Dermis lymphatic vessel endothelial cell (primary cell): ENCODE results near the gene LCE3D. TPM values are rescaled to one million over a fixed set of nuclear protein-coding genes. Genes with fewer than 3 reads are reported as not detected.

ENCODE experiments used
- total RNA-seq: library from RNA; depleted of rRNA; stranded (reverse); fragments of >200 nt; gene quantifications from 2 replicates; pipeline ENCODE4 v1.2.1, GENCODE V29; 2014

Gene LCE3D
- not detected in 2 replicates for total RNA-seq

DNA sequence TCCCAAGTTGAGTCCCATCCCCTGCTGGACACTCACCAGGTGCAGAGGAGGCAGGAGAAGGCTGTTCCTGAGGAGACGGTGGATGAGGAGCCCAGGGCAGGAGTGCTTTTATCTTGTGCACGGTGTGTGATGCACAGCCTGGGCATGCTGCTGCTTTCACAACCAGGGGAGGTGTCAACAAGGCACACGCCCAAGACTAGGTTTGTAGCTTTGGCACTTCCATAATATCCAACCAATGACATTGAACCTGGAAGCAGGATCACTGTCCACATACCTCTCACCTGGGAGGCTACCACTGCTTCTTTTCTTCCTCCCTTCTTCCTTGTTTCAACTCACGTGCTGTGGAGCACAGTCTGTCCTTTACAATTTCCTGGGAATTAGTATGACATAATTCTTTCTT is at the start of gene LCE3D:
Gene LCE3D (minus strand): TSS at position 84 of the 400 bp plus-strand sequence. CDS start 580 bp downstream, outside the sequence.

GRCh38 chr1:152622803-152623202 is 42.5 kb upstream of the LCE3D start, which contains the start of gene LCE3A:
Gene LCE3A (minus strand): TSS chr1:152623103. CDS start chr1:152623103, 0 bp downstream.

GRCh38 chr1:152613511-152613910 is 33.2 kb upstream of the LCE3D start, which contains the start of gene LCE3B:
Gene LCE3B (plus strand): TSS chr1:152613811. CDS start chr1:152613811, 0 bp downstream.

GRCh38 chr1:152599934-152600333 is 19.6 kb upstream of the LCE3D start, which contains the start of gene LCE3C:
Gene LCE3C (plus strand): TSS chr1:152600234. CDS start chr1:152600732, 498 bp downstream.

DNA sequence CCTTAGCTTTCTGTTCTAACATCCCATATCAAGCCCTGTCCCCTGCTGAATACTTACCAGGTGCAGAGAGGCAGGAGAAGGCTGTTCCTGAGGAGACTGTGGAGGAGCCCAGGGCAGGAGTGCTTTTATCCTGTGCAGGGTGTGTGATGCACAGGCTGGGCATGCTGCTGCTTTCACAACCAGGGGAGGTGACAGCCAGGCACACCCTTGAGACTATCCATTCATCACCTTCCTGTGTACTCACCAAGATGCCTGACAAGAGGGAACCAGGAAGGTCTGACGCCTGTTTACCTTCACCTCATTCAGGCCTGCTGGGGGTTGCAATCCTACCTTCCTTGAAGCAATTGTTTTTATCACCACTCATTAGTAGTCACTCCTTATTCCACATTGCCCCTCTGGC is 13.6 kb downstream of the LCE3D start, which contains the start of gene LCE3E:
Gene LCE3E (minus strand): TSS at position 100 of the 400 bp plus-strand sequence. CDS start 572 bp downstream, outside the sequence.

Other genes with a start within 250 kb of the LCE3D start
- not detected in 2 replicates for gene FLG2, start 220.5 kb downstream of the LCE3D start, total RNA-seq
- gene CRNN, start 166.3 kb downstream of the LCE3D start, total RNA-seq: not detected in 2 replicates
- gene LCE5A, start 69.7 kb downstream of the LCE3D start, total RNA-seq: not detected in 2 replicates
- gene CRCT1, start 66.0 kb downstream of the LCE3D start, total RNA-seq: not detected in 2 replicates
- gene LCE3E, start 13.7 kb downstream of the LCE3D start, total RNA-seq: not detected in 2 replicates
- not detected in 2 replicates for gene LCE3C, start 19.7 kb upstream of the LCE3D start, total RNA-seq
- not detected in 2 replicates for gene LCE3B, start 33.3 kb upstream of the LCE3D start, total RNA-seq
- gene LCE3A, start 42.6 kb upstream of the LCE3D start, total RNA-seq: not detected in 2 replicates
- gene LCE2D, start 82.9 kb upstream of the LCE3D start, total RNA-seq: not detected in 2 replicates
- gene LCE2C, start 94.8 kb upstream of the LCE3D start, total RNA-seq: not detected in 2 replicates
- not detected in 2 replicates for gene LCE2B, start 105.6 kb upstream of the LCE3D start, total RNA-seq
- gene LCE2A, start 117.8 kb upstream of the LCE3D start, total RNA-seq: not detected in 2 replicates
- gene LCE4A, start 127.6 kb upstream of the LCE3D start, total RNA-seq: not detected in 2 replicates
- not detected in 2 replicates for gene KPRP, start 177.5 kb upstream of the LCE3D start, total RNA-seq
- gene LCE1F, start 194.6 kb upstream of the LCE3D start, total RNA-seq: not detected in 2 replicates
- gene LCE1E, start 205.7 kb upstream of the LCE3D start, total RNA-seq: not detected in 2 replicates
- gene LCE1D, start 216.2 kb upstream of the LCE3D start, total RNA-seq: not detected in 2 replicates
- not detected in 2 replicates for gene LCE1C, start 226.1 kb upstream of the LCE3D start, total RNA-seq
- not detected in 2 replicates for gene LCE1B, start 231.5 kb upstream of the LCE3D start, total RNA-seq
- gene LCE1A, start 247.0 kb upstream of the LCE3D start, total RNA-seq: not detected in 2 replicates